NCI-H2029 treated with DMSO at 0.1 percent for 48 hours (cell line): ENCODE results near the gene COL4A6.

ENCODE experiments used
- DNase-seq: peaks from one replicate; lab custom pipeline; 2025; lab: John Stamatoyannopoulos, UW

COL4A6 gene

GRCh38 chrX:108156934-108157466, 281.2 kb downstream of the COL4A6 start:
- DNase-seq, result no peak

GRCh38 chrX:108156082-108156481, 282.1 kb downstream of the COL4A6 start:
- DNase-seq, result no peak

- DNase-seq, result no peak
Observed at GRCh38 chrX:108148524-108148923, 289.7 kb downstream of the COL4A6 start.

GRCh38 chrX:108138814-108139702, 299.2 kb downstream of the COL4A6 start:
- no peak for DNase-seq

DNA sequence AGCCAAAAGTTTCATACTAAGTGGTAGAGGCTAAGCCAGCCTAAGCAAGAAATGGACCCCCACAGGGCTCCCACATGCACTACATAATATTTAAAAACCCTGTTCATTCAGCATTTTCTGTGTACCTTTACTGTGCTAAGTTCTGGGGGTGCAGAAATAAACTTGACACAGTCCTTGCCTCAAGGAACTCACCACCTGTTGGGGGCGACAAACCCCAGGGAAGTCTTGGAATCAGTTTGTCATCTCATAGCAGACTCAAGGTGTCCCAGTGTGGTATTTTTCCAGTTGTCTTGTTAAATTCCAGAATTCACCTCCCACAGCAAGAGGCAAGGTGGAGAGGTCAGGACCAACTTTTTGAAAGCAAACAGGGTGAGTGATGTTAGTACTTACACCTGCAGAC, 303.5 kb downstream of the COL4A6 start:
- no peak for DNase-seq

DNA sequence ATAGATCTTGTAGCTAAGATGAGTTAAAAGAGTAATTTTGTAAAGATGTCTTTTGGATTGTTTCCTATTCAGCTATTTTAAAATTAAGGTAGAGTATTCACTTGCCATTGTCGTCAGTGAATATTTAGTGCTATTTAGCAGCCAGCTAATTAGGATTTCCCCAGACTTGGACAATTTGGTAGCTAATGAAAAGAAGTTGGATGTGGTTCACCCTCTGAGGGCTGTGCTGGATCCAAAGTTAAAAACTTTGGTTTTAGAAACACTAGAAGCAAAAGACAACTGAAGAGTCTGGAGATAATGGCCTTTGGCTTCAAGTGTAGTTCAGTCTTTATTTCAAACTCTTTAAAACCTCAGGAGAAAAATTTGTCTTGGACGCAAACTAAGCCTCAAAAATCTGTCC, 305.3 kb downstream of the COL4A6 start:
- no peak for DNase-seq

DNA sequence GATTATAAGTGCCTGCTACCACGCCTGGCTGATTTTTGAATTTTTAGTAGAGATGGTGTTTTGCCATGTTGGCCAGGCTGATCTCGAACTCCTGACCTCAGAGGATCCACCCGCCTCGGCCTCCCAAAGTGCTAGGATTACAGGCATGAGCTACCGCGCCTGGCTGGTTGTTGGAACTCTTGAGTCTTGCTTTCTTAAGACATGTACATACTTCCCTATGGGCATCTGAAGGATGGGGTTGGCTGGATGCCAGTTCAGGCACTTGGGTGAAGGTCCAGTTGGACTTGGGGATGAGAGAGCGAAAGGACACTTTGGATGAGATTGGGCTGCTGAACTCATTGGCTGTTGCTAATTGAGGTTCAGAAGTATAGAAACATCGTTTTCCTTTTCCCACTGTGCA, 306.2 kb downstream of the COL4A6 start:
- DNase-seq, result no peak

GRCh38 chrX:108131471-108131870, 306.8 kb downstream of the COL4A6 start:
- DNase-seq, result no peak

DNA sequence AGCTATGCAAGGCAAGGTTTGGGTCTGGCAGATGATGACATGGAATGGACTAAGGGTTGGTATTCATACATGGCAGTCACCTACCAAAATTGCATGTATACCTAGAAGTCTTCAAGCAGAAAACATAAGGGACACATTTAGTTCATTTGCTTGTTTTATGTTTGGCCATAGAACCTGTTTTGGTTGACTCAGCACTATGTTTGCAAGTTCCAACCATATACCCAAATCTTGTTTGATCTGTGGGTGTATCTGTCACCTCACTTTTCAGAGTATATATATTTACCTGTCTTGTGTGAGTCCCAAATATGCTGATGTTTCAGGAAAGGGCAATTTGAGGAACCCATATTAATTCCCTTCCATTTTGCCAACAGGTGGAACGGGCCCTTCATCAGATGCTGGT, 307.3 kb downstream of the COL4A6 start:
- DNase-seq, result no peak

DNA sequence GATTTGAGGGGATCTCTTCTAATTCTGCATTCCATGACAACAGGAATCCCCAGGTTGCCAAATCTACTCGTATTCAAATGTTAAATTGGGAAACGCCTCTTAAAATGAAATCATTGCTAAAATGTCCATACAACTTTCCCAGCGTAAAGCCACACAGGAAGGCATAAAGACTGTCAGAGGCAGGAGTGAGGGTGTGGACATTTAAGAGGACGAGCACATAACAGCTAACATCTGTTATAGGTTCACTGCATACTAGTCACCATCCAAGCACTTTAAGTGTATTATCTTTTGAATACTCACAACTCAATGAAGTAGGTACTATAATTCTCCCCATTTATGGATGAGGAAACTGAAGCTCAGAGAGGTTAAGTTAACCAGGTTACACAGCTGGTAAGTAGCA, 311.1 kb downstream of the COL4A6 start:
- no peak for DNase-seq

- DNase-seq, result no peak
Observed at GRCh38 chrX:108126661-108127060, 311.6 kb downstream of the COL4A6 start.

GRCh38 chrX:108123591-108124366, 314.4 kb downstream of the COL4A6 start:
- DNase-seq, result no peak

DNA sequence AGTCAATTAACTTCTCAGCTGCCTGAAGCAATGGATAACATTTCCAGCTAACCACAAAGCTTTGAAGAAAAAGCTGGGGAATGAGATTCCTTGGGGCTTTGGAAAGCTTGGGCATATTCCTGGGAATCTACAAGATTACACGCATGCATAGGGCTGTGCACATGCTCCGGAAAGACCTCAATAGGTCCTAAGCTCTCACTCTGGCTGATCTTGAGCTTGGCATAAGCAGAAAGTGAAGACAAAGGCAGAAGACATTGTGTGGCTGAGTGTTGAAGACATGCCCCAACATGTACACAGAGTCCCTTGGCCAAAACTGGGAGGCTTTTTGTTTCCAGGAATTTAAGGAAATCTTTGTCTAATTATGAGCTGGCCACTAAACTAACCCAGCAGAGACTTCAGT, 315.5 kb downstream of the COL4A6 start:
- no peak for DNase-seq

DNA sequence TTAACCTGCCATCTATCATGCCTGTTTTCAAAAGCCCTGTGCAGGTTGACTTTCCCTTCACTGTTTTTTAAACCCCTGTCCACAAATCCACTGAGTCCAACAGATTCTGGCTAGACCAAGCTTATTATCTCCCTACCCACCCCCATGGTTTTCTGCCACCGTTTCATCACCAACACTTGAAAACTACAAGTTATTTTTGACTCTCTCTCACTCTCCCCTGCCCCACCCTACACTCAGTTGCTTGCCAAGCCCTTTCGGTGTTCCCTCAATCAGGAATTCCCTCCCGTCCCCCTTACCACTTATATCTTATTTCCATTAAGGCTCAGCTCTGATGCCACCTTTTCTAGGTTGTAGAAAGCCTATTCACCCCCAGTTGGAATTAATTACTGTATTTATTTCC, 316.9 kb downstream of the COL4A6 start:
- no peak for DNase-seq

DNA sequence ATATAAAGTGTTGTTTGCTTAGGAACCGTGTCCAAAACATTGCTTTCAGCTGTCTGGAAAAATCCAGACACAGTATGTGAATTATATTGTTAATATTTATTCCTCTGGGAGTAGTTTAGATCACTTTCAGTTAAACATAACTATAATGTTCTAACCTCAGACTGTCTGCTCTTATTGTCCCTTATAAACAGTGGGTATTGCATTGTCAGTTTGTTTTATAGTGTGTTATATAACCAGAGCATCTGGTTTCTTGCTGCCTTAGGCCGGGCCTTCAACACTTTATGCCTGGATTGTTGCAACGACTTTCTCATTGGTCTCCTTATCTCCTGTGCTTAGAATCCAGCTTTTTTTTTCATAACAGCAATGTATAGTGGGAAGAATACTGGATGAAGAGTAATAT, 320.2 kb downstream of the COL4A6 start:
- no peak for DNase-seq

DNA sequence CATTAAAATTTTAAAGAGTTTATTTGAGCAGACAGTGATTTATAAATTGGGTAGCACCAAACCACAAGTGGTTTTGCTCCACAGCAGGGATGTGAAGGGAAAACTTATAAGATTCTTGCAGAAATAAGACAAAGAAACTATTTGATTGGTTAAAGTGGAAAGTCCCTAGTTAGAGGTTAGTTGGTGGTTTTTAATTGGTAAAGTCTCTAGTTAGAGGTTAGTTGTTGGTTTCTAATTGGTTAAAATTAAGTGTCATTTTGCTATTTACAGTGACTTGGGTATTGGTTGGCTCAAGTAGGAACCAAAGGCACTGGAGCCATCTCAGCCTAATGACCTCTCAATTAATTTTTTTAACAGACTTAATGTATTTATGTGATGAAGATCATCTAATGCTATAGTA, 323.7 kb downstream of the COL4A6 start:
- no peak for DNase-seq
